ENCODE data around the gene DDX59.

GRCh38 chr1:200646515-200646914 is 23.2 kb downstream of the DDX59 start:
- TF ChIP-seq, protein P1, sequence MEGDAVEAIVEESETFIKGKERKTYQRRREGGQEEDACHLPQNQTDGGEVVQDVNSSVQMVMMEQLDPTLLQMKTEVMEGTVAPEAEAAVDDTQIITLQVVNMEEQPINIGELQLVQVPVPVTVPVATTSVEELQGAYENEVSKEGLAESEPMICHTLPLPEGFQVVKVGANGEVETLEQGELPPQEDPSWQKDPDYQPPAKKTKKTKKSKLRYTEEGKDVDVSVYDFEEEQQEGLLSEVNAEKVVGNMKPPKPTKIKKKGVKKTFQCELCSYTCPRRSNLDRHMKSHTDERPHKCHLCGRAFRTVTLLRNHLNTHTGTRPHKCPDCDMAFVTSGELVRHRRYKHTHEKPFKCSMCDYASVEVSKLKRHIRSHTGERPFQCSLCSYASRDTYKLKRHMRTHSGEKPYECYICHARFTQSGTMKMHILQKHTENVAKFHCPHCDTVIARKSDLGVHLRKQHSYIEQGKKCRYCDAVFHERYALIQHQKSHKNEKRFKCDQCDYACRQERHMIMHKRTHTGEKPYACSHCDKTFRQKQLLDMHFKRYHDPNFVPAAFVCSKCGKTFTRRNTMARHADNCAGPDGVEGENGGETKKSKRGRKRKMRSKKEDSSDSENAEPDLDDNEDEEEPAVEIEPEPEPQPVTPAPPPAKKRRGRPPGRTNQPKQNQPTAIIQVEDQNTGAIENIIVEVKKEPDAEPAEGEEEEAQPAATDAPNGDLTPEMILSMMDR (IDR thresholded peaks at IDR 0.05) = no peak
- no peak for TF ChIP-seq POLR2A (IDR thresholded peaks at IDR 0.05)

All from Peyer's patch (tissue), 4 donors.